UCSD-AML1 (cell line): ENCODE data around the gene TMEM87B.
"Not testable (repeated sequence)": the region's sequence is repeated elsewhere in the genome, so short reads cannot be mapped to it uniquely, and the experiment has no call there.

ENCODE experiments used
- DNase-seq: peaks from one replicate; lab custom pipeline; 2025; ENCODE audit not compliant: unreplicated experiment; lab: John Stamatoyannopoulos, UW

TMEM87B gene

DNA sequence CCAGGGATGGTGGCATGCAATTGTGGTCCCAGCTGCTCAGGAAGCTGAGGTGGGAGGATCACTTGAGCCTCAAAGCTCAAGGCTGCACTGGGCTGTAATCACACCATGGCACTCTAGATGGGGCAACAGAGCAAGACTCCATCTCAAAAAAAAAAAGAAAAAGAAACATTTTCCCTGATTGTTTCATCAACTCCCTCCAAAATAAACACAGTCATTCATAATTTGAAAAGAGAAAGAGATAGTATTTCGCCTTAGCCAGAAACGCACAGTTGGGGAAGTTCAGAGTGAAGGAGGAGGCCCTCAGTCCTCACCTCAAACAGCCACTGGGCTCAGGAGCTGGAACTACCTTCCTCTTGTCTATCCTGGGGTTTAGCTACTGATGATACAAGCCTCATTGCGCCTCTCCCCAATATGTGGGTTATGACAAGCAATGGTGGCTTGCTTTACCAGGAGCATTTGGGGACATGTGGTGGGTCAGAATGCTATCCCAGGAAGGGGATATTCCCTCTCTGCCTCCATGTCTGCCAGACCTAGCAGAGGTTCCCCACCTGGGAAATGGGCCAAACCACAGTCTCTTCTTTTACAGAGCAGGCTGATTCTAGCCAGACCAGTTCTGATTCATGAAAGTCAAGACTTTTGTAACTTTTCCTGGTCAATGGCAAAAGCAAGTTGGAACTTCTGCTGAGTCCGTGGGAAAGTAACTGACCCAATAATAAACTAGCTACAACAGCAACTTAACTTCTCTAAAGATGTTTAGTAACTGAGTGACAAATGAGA is 22.2 kb upstream of the TMEM87B start:
- DNase-seq, result no peak

DNA sequence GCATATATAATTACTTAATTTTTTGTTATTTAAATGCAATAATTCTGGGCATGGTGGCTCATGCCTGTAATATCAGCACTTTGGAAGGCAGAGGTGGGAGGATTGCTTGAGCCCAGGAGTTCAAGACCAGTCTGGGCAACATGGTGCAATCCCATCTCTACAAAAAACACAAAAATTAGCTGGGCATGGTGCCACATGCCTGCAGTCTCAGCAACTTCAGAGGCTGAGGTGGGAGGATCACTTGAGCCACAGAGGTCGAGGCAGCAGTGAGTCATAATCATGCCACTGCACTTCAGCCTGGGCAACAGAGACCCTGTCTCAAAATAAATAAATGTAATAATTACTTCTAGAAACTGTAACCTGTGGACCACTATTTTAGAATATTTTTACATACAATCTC is 21.5 kb upstream of the TMEM87B start:
- DNase-seq, result no peak

DNA sequence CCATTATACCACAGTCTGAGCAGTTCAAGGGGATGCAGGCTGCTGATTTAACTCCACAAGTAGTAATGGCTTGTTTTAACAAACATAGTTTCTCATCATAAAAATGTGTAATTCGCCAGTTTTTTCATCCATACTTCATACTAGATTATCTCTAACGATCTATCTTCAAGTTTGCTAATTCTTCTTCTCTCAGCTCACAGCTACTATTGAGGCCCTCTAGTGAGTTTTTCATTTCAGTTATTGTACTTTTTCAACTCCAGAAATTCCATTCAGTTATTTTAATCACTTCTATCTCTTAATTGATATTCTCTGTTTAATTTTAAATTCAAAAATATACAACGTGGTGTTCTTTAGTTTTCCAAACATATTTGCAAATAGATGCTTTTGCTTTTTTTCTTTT is 20.1 kb upstream of the TMEM87B start:
- no peak for DNase-seq

DNA sequence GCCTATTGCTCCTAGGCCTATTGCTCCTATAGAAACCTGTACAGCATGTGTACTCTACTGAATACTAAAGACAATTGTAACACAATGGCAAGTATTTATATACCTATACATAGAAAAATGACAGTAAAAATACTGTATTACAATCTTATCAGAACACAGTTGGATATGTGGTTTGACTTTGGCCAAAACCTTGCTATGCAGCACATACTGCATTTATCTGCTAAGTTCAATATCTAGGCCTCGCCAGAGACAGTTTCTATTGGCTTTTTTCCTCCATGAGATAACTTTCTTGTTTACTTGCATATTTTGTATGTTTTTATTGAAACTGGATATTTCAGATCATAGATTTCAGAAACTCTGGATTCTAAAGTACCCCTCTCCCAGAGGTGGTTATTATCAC is 19.3 kb upstream of the TMEM87B start:
- DNase-seq, result no peak

DNA sequence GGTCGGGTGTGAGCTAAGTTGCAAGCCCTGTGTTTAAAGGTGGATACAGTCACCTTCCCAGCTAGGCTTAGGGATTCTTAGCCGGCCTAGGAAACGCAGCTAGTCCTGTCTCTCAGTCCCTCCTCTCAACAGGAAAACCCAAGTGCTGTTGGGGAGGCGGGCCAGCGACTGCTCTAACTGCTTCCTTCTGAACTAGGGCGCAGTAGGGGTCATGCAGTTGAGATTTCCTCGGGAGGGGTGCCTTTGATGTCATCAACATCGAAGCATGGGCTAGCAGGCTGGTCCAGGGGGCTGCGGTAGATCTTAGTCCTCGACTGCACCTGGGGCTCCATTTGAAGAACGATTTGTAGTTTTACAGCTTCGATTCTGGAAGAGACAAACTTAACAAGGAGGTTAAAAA is 15.5 kb upstream of the TMEM87B start:
- not testable (repeated sequence) for DNase-seq

DNA sequence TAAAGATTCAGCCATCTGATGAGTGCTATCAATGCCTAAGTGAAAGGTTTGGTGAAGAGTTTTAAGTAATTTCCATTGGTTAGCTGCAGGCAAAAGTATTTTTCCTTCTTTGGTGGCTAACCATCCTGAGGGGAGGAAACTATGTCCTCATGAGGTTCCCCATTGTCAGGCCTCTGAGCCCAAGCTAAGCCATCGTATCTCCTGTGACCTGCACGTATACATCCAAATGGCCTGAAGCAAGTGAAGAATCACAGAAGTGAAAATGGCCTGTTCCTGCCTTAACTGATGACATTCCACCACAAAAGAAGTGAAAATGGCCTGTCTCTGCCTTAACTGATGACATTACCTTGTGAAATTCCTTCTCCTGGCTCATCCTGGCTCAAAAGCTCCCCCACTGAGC is 15.0 kb upstream of the TMEM87B start:
- DNase-seq, result not testable (repeated sequence)

DNA sequence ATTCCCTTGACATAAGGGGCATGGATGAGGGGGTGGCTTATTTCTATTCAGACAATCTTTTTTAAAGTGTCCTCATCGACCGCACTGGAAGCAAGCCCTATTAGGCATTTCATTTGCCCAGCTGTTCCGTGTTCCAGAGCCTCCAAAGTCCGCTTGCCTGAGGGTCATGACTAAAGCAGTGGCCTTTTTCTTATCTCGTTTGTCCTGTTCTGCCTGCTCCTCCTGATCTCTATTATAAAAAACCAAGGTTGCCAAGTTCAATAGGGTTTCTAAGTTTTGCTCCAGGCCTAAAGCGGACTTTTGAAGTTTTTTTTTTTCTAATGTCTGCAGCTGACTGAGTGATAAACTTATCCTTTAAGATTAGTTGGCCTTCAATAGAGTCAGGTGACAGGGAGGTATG is 13.6 kb upstream of the TMEM87B start:
- not testable (repeated sequence) for DNase-seq

DNA sequence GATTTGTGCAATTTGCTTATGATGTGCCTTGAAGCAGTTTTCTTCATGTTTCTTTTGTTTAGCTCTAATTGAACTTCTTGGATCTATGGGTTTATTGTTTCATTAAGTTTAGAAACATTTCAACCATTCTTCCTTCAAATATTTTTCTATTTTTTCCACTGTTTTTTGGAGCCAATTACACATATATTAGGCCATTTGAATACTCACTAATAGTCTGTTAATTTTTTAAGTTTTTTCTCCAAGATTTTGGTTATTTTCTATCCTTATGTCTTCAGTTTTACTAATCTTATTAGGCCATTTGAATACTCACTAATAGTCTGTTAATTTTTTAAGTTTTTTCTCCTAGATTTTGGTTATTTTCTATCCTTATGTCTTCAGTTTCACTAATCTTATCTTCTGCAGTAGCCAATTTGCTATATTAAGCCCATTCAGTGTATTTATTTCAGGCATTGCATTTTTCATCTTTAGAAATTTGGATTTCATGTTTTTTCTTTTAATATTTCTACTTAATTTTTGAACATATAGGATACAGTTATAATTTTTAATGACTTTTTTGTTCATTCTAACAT is 9.5 kb upstream of the TMEM87B start:
- DNase-seq, result no peak

DNA sequence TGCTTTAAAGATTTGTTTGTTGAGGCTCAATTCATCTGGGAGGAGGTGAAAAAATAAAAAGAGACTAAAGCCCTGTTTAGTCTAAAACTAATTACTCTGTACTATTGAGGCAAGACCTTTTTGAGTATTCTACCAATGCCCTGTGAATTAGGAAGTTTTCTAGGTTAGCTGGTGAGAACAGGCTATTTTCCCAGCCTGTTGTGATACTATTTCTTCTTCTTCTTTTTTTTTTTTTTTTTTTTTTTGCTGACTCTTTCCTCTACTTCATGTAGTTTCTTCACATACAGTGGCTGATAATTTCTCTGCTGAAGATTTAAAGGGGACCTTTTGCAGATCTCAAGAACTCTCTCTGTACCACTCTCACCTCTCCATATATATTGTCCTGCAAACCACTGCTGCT is 8.8 kb upstream of the TMEM87B start:
- no peak for DNase-seq

DNA sequence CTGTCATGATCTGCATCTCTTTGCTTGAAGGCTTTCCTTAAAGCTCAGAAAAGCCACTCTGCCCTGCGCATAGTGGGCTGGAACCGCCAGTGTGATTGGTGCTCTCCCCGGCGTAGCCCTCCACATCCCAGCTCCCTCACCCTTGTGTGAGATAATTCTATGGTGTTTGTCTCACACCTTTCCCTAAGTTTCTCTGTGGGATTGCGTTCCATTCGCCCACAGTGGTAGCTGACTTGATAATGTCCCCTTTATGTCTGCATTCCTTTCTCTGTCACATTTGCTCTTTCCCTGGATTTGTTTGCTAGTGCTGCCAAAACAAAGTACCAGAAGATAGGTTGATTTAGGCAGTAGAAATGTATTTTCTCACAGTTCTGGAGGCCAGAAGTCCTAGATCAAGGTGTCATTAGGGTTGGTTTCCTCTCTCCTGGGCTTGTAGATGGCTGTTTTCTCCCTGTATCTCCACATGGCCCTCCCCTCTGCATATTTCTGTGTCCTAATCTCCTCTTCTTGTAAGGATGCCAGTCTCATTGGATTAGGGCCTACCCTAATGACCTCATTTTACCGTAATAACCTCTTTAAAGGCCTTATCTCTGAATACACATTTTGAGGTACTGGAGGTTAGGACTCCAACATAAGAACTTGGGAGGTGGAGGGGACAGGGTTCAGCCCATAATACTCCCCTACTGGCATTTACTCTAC is 7.4 kb upstream of the TMEM87B start:
- DNase-seq, result no peak

DNA sequence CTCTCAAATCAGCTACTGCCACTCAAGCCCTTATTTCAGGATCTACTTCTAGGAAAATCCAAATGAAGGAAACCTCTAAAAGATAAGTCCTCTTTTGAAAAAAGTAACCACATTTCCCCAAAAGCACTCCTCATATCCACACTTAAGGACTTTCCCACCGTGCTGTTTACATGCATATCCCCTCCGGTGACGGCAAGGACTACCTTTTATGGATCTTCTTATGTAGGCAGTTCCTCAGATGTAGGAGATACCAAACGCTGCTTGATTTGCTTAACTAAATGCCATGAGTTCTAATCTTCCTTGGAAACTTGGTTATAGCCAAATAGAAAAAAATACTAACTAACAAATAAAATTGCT is 6.9 kb upstream of the TMEM87B start:
- no peak for DNase-seq

DNA sequence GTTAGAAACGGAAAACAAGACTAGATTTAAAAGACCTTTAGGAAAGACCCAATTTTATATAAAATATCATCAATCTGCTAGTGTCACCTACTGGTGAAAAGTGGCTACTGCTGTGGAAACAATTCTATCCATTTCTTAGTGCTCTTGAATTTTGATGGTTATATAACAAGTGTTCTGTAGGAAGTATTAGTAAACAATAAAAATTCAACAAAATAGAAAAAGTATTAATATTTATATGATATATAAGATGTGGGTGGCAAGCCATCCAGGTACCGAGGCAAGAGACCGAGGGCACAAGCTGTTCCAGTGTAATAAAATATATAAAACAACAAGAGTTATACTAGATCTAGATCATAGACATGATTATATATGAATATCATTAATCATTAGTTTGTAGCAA is 6.2 kb upstream of the TMEM87B start:
- DNase-seq, result no peak

DNA sequence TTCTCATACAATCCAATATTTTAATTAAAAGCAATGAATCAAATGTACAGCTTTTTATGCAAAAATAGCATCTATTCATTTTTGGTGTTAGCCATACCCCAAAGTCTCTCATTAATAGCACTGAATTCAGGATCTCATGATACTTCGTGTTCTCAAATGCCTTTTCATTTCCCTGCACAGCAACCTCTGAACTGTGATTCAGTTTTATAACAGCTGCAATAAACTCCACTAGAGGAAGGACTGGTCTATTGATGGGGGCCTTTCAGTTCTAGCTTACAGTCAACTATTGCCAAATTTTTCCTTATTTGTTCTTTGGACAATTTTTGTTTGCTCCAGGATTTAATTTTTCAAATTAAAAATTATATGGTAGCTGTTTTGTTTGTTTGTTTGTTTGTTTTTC is 4.8 kb upstream of the TMEM87B start:
- DNase-seq, result no peak

DNA sequence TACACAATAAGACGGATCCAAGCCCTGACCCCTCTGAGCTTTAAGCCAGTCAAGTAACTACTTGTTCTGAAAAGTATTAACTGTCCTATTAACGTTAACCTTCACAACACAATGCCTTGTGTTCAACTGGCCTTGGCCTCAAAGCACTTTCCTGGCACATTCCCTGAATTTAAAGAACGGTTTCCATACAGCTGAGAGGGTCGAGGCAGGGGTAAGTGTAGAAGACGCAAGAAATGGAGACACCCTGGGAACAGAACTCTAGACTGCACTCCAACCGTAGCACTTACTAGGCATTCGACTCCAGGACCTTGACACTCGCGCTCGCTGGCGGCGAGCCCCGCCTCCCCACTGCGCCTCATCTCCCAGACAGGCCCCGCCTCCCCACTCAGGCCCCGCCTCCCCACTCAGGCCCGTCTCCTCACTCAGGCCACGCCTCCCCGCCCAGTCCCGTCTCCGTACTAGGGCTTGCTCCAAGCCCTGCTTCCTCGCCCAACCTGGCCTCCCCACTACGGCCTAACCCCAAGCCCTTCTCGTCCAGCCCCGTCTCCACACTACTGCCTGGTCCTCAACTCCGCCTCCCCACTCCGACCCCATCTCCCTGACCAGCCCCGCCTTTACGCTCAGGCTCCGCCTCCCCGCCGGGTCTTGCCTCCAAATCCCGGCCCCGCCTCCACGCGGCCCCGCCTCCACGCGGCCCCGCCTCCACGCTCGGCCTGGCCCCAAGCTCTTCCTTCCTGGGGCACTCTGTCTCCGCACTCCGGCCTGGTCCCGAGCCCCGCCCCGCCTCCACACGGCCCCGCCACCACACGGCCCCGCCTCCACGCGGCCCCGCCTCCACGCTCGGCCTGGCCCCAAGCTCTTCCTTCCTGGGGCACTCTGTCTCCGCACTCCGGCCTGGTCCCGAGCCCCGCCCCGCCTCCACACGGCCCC is 887 bp upstream of the TMEM87B start:
- DNase-seq, result peak; percentile 100

DNA sequence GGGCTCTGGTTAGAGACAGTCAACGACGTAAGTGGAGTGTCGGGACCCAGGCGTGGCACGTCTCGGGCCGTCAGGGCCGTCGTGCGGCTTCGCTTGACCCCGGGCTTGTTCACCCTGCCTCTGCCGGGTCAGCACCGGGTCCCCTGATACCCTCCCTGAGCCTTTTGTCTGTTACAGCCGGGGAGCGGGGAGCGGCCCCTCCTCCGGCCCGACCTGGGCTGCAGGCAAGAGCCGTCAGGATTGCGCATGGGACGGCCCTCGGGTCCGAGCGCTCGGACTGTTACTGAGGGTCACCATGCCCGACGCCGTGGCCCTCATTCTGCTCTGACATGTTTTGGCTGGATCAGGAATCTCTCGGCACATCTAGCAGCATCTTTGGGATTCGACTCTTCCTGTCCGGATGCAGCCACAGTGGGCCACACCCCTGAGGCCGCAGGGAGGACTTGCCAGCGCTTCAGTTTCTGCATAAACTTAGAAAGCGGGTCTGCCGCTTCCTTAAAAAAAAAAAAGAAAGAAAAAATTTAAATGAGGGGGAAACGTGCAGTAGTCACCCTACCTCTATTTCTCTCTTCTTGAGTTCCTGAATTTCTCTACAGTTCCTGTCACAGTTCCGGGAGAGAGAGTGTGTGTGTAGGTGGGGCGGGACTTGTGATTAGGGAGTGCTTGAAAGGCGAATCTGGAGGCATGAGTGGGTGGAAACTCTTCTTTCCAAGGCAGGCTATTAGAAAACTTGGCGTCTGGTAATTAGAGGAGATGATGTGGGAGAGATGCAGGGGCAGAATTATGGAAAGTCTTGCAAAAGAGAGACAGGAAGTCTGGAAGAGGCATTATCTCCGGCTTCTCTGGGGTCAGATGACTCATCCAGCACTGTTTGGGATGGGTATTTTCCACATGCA is 909 bp downstream of the TMEM87B start:
- peak; percentile 62 for DNase-seq

DNA sequence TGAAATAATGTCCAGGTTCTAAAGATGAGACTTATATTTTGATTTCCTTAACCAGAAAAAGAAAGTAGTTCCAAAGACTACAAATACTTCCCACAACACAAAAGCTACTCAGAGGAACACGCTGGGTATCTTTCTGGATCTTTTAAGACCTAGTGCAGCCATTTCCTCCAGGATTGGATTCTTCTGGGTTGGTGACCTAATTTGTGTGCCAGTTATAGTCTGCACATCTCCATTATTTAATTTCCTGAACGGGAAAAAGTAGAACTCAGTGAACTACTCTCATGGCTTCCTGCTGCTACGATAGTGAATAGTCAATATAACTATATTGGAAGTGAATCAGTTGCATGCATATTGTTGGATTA is 1.5 kb downstream of the TMEM87B start:
- no peak for DNase-seq

DNA sequence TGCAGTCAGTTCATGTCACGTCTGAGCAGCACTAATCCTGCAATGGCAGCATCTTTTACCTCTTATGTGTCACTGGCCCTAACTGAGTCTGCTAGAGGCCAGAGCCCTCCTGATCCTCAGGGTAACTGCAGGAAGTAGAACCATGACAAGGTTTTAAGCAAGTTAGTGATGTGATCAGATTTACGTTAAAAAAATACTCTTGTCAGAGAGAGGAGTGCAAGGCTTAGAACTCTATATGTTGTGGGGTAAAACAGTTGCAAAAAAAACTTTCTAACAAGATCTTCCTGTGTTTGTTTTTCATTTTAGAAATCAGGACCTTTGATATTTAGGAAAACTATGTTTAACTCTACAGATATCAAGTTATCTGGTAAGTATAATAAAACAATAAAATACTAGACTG is 4.6 kb downstream of the TMEM87B start:
- DNase-seq, result no peak

DNA sequence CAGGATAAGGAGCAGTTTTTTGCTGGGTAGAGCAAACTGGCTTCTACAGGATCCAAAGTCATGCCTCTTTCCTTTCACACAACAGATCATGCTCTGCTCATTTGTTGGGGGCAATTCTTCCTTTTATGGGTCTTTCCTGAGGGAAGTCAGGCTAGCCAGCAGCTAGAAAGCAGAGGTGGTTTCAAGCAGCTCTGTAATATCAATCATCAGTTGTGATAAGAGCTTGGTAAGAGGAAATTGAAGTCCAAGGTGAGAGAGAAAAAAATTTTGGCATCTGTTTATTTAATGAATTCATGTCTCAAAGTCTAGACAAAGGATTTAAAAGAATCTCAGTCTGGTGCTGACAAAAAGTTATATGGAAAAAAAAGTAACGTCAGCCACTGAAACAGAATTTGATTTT is 6.2 kb downstream of the TMEM87B start:
- DNase-seq, result no peak

DNA sequence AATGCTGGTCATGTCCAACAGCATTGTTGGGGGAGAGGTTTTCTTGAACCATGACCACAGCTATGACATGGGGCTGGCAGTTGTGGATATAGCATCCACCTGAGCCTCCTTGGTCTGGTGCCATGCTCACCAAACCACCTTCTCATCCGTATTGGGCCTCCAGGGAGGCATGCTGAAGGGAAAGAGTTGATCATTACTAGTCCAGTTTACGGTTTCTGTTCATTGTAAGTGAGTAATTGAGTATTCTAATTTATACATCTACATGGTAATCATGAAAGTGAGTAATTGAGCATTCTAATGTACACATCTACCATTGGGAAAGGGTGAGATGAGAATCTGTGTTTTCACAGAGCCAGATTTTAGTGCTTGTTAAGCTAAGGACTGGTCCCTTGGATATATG is 6.8 kb downstream of the TMEM87B start:
- DNase-seq, result no peak

DNA sequence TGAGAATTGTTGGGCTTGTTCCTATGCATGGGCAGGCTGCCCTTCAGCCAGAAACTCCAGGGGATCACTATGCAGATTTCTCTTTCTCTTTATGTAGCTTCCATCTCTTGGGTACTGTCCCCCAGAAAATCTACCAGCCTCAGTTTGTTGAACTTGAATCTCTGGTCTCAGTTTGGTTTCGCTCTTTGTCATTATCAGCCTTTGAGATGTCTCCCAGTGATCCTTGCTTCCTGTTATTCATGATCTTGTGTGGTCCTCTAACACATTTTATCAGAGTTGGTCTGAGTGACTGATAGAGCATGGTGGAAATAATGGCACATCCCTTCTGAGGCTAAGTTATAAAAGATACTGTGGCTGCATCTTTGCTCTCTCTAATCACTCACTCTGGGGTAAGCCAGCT is 7.8 kb downstream of the TMEM87B start:
- no peak for DNase-seq

DNA sequence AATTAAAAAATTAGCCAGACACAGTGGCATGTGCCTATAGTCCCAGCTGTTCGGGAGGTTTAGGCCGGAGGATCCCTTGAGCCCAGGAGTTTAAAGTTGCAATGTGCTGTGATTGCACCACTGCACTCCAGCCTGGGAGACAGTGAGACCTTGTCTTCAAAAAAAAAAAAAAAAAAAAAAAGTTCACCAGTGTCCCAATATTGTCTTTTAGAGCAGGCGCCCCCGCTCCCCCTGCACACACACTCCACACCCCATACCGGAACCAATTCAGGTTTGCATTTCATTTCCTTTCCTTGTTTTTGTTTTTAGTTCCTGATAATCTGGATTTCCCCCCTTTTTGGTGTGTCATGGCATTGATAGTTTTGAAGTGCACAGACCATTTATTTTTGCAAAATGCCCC is 10.4 kb downstream of the TMEM87B start:
- no peak for DNase-seq
